ENCODE data around the gene CSTPP1.

Gene CSTPP1, protein sequence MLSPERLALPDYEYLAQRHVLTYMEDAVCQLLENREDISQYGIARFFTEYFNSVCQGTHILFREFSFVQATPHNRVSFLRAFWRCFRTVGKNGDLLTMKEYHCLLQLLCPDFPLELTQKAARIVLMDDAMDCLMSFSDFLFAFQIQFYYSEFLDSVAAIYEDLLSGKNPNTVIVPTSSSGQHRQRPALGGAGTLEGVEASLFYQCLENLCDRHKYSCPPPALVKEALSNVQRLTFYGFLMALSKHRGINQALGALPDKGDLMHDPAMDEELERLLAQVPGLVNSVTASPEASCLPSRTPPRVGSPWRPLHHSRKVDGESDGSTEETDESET

DNA sequence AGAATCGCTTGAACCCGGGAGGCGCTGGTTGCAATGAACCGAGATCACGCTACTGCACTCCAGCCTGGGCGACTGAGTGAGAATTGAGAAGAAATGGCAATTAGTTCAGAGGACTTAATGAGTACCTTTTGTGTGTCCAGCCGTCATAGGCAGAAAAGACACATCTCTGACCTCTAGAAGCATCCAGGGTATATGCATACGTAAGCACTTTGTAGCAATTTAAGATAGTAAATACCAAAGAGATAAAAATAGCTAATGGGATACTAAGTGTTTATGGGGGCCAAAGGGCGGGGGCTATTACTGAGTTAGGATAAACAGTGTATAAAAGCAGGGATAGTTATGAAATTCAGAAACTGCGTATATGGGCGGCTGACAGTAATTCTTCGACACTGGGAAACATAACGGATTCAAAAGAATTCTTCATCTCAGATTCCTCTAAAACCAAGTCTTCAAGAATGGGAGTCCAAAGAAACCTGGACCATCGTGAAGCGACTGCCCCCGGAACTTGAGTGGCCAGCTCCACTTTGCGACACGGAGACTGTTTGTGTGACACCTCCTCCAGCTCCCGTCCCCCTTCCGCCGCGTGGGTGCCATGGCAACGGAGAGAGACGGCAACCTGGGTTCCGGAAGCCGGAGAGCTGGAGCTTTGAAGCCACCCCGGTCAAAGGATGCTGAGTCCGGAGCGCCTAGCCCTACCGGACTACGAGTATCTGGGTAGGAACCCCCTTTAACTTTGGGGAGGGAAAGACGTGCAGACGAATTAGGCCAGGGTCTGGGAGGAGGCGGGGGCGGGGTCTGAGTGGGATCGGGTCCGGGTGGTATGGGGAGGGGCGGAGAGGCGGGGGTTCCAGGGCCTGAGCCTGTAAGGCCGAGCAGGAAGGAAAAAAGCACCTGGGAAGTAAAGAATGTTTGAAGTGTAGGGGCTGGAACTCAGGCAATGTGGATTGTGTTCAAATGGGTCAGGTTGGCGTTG lies at the start of gene CSTPP1:
Gene CSTPP1 (plus strand): TSS at position 624 of the 973 bp plus-strand sequence. CDS start 45 bp downstream, at position 669.
- peak; percentile 87 to 90 for DNase-seq (ENCODE audit: low read depth in 1 of 2, low spot score in 1 of 2)

DNA sequence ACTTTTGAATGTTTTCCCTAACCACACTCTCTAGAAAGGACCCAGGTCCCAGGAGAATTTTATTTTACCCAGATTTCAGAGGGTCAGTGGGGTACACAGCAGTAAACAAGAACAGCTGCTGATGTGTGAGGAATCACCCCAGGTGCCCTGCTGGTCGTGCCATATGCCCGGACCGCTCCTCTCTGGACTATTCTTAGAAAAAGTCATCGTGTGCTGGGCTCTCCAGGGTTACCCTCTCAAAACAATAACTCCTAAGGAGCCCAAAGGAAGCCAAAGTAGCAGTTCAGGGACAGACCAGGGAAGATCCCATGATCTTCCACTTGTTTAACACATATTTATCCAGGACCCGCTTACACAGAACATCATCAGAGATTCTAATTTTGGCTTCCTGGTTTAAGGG lies 47.9 kb upstream of the CSTPP1 start:
- no peak for DNase-seq (ENCODE audit: low read depth in 1 of 2, low spot score in 1 of 2)

DNA sequence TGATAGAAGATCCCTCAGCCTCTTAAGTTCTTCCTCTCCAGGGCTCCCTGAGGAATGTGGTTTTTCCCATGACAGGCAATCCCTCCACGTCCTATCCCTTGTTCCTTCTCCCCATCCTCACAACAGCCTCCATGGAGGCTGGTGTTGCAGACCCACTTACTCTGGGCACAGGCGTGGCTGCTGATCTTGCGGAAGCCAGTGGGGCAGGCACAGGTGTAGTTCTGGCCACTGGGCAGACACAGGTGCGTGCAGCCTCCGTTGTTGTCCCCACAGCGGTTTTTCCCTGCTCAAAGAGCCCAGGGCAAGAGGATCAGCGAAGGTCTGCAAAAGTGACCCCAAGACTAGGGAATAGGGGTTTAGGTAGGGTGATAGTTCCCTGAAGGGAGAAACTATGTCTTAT lies 47.3 kb upstream of the CSTPP1 start:
- no peak for DNase-seq (ENCODE audit: low read depth in 1 of 2, low spot score in 1 of 2)

DNA sequence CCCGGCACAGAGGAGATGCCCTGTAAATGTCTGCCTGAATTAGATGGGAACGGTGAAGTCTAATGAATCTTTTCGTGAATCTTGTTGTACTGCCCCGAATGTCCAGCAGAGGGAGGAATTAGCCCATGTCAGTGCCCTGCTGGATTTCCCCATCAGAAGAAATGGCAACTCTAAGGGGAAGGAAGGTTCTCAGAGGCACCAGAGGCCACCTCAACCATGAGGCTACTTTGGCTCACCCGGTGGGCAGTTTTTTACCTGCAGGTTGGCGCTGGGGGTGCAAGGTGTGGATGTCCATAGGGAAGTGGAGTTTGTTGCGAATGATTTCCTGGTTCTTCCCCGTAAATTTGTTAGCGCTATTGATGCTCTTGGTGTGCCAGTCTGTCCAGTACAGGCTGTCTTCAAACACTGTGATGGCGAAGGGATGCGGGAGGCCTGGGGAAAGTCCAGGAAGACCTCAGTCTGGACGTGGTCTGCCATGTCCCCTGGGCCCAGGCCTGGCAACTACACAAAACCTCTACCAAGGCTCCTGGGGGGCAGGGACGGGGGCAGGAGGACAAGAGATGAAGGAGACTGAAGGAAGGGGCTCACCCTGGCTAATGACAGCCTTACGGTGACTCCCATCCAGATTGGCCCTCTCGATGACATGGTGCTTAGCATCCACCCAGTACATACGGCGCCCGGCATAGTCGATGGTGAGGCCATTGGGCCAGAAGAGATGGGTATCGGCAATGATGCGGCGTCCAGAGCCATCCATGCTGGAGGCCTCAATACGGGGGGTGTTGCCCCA lies 46.7 kb upstream of the CSTPP1 start:
- peak; percentile 22 to 46 for DNase-seq (ENCODE audit: low read depth in 1 of 2, low spot score in 1 of 2)

DNA sequence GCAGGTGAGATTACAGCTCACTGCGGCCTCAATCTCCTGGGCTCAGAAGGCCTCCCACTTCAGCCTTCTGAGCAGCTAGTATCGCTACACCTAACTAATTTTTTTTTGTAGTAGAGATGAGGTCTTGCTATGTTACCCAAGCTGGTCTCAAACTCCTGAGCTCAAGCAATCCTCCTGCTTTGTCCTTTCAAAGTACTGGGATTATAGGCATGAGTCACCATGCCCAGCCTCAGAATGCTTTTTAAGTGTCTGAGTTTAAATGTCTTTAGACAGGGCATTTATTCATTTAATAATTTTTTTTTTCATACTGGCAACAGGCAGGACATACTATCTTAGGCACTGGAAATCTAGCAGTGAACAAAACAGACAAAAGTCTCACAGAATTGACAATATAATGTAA lies 45.9 kb upstream of the CSTPP1 start:
- no peak for DNase-seq (ENCODE audit: low read depth in 1 of 2, low spot score in 1 of 2)

DNA sequence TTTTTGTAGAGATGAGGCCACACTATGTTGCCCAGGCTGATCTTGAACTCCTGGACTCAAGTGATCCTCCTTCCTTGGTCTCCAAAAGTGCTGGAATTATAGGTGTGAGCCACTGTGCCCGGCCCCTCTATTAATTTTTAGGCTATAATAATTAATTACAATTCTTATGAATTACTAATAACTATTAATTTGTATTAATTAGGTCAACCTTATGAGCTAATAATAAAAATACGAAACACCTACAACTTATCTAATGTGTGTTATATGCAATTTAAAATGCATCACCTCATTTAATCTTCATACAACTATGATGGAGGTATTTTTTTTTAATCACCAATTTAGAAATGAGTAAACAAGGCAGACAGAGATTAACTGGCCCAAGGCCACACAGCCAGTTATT lies 44.5 kb upstream of the CSTPP1 start:
- DNase-seq (ENCODE audit: low read depth in 1 of 2, low spot score in 1 of 2): no peak

DNA sequence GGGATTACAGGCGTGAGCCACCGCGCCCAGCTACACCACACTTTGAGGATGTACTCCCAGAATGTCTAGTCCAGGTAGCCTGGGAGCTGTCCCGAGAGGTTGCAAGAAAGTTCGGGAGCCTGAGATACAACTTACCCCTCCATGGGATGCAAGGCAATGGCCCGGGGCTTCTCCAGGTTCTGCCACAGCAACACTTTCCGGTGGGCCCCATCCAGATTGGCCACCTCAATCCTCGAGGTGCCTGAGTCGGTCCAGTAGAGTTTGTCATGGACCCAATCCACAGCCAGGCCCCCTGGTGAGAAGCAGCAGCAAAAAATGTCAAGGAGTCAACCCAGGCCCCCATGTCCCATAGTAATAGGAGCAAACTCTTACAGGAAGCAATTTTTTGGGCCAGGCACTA lies 43.7 kb upstream of the CSTPP1 start:
- no peak for DNase-seq (ENCODE audit: low read depth in 1 of 2, low spot score in 1 of 2)

DNA sequence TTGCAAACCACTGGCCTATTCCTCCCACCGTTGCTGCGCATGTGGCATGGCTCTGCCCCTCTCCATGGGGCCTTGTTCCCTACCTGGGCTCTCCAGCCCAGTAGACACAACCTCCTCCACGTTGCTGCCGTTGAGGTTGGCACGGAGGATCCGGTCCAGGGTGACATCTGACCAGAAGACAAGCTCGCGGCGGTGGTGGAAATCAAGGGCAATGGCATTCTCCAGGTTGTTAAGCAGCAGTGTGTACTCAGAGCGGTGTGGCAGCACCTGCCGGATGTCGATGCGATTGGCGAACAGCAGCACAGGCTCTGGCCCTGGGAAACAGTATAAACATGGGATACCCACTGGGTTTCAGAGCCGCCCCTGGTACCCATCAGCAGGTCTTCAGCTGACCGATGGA lies 42.1 kb upstream of the CSTPP1 start:
- no peak for DNase-seq (ENCODE audit: low read depth in 1 of 2, low spot score in 1 of 2)

DNA sequence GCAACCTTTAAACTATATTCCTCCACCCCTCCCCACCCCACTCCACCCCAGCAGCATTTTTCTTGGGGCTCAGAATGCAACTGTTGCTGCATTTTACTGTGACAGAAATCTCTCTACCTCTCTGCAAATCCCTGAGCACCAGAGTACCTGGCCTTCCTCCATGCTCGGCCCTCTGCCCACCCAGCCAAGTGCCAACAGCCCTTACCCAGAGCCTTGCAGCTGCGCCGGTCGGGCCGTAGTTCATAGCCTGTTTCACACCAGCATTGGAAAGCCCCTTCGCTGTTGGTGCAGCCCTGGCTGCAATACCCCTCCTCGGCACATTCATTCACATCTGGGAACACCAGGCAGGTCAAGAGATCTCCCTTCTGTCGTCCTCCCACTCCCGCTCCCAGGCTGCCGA lies 41.6 kb upstream of the CSTPP1 start:
- no peak for DNase-seq (ENCODE audit: low read depth in 1 of 2, low spot score in 1 of 2)

DNA sequence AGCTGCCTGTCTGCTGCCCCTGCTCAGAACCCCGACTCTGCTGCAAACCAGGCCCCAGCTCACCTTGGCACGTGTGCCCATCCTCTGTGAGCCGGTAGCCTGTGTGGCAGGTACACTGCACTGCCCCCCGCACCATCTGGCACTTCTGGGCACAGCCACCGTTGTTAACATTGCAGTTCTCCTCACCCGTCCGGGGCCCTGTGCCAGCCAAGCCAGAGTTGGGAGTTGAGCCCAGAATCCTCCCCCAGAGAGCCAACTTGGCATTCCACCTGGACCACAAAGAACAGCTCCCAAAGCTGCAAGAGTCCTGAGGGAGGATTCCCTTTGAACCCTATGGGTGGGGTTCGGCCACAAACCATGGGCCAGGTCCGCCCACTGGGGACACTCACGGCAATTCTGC lies 40.7 kb upstream of the CSTPP1 start:
- no peak for DNase-seq (ENCODE audit: low read depth in 1 of 2, low spot score in 1 of 2)

DNA sequence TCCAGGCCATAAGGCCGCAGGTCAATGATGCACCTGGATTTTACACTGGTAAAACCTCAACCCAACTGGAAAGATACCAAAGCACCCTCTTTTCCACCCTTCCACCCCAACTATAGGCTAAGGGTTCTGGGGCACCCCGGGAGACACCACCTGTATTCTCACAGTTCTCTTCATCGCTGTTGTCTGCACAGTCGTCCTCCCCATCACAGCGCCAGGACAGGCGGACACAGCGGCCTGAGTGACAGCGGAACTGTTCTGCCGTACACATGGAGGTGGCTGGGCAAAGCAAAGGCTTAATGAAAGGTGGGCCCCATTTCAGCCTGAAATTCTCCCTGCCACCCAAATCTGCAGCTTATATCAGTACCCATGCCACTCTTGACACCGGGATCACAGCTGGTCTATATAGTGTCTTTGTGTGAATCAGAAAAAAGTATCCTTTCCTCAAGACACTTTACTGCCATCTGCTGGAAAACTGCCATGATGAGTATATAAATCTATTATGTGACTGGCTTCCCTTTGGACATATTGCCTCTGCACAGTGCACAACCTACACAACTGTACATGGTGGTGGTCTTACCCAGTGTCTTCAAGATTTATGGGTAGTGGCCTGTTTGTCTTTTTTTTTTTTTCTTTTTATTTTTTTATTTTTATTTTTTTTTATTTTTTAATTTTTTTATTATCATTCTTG lies 39.7 kb upstream of the CSTPP1 start:
- DNase-seq (ENCODE audit: low read depth in 1 of 2, low spot score in 1 of 2): no peak

DNA sequence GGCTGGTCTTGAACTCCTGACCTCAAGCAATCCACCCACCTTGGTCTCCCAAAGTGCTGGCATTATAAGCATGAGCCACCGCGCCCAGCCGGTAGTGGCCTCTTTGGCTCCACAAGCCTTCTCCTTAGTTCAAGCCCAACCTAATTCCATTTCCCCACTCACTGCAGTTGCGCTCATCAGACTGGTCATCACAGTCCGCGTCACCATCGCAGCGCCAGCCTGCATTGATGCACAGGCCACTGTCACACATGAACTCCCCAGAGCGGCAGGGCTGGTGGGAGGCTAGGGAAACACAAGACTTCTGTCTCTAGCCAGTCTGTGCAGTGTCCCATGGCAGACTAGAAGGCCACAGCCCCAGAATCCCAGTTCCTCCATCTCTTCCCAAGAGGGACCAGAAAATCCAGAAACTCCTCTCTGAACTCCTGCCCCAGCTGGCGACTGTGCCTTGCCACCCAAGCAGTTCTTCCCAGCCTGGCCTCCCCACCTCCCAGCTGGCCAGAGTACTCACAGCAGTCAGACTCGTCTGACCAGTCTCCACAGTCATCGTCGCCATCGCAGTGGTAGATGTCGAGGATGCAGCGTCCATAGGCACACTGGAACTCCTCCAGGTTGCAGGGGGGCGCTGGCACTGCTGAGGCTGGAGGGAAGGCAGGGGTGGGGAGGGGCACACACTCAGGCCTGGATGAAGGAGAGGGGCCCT lies 38.0 kb upstream of the CSTPP1 start:
- DNase-seq (ENCODE audit: low read depth in 1 of 2, low spot score in 1 of 2): no peak

DNA sequence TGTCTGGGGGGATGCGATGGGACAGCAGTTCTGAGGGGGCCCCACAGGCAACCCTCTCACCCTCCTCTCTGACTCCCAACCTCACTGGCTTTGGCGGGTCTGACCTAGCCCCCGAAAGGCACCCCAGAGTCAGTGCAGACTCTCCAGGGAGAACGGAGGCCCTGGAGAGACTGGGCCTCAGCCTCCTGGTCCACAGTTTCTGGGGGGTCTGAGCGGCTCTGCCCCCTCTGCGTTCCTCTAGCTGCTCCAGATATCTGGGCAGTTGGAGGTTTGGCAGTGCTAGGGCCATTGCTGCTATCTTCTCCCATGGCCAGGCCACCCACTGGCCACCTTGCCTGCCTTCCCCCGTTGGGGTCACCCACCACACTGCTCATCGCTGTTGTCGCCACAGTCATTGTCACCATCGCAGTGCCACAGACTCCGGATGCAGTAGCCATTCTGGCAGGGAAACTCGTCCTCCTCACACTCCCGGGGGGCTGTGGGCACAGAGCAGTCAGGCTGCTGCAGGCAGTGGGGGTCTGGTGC lies 37.0 kb upstream of the CSTPP1 start:
- DNase-seq (ENCODE audit: low read depth in 1 of 2, low spot score in 1 of 2): no peak

DNA sequence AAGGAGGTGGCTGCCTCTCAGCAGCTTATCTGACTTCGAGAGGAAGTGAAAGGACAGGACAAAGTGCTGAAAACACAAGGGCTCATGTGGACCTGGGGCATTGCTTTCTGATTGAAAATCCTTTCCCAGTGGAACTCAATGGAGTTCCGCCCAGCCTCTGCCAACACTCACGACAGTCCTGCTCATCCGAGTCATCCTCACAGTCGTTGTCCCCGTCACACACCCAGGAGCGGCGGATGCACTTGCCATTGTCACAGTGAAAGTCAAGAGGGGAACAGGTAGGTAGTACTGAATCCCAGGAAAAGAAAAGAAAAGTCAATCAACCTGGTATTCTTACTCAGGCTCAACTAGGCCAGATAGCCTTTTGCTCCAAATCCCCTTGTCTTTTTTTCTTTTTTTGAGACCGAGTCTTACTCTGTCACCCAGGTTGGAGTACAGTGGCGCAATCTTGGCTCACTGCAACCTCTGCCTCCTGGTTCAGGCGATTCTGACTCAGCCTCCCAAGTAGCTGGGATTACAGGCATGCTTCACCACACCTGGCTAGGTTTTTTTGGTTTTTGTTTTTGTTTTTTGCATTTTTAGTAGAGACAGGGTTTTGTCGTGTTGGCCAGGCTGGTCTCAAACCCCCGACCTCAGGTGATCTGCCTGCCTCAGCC lies 36.3 kb upstream of the CSTPP1 start:
- no peak for DNase-seq (ENCODE audit: low read depth in 1 of 2, low spot score in 1 of 2)

DNA sequence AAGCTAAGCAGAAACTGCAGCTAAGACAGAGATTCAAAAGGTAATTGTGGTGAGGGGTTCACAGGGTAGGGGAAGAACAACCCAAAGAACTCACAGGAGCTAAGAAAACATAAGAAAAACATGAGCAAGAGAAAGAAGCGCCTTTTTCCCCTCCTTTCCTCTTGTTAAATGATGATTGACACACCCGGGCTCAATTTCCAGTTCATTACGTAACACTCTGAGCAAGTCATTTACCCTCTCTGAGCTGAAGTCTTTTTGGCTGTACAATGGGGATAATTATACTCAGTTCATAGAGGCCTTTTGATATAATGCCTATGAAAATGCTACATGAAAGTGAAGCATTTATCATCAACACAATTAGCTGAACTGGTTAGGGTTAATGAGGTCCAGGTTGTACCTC lies 35.4 kb upstream of the CSTPP1 start:
- DNase-seq (ENCODE audit: low read depth in 1 of 2, low spot score in 1 of 2): no peak

DNA sequence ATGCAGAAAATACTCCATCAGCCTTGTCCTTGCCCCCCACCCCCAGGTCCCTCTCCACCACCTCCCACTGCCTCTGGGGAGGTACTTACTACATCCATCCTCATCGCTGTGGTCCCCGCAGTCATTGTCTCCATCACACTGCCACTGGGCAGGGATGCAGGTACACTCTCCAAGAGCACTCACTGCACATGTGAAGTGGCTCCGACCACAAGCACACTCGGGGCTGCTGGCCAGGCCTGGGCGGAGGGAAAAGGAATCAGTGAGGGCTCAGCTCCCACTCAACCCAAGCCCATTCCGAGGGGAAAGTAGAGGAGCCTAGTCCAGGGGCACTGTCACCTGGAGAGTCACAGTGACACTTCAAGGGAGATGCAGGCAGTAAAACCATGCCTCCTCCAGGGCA lies 33.9 kb upstream of the CSTPP1 start:
- no peak for DNase-seq (ENCODE audit: low read depth in 1 of 2, low spot score in 1 of 2)

DNA sequence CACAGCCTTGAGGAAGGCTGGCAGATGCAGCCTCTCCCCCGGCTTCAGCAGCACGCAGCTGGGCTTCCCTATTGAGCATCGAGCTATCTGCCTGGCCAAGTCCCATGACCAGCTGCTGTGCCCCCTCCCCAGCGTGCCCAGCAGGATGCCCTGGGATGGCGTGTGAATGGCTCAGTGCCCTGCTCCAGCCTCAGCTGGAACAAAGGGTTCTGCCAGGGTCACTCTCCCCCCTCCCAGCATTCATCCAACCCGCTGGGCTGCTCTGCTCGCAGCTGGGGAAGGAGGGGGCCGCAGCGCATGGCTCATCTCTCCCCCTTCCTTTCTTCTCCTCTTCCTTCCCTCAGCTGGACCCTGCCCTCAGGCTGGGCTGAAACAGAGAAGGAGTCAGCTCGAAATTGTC lies 32.7 kb upstream of the CSTPP1 start:
- DNase-seq (ENCODE audit: low read depth in 1 of 2, low spot score in 1 of 2): no peak

DNA sequence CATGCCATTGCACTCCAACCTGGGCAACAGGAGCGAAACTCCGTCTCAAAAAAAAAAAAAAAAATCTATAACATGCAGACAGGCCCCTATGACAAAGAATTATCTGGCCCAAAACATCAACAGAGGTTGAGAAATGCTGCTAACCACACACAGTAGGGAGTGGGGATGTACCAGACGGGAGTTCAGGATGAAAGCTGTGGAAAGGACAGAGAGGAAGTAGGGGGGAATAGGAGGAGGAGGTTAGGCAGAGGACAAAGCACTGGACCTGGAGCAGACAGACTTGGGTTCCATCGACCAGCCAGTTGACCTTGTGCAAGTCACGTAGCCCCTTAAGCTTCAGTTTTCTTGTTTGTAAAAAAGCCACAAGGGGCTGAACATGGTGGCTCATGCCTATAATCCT lies 30.8 kb upstream of the CSTPP1 start:
- DNase-seq (ENCODE audit: low read depth in 1 of 2, low spot score in 1 of 2): no peak

DNA sequence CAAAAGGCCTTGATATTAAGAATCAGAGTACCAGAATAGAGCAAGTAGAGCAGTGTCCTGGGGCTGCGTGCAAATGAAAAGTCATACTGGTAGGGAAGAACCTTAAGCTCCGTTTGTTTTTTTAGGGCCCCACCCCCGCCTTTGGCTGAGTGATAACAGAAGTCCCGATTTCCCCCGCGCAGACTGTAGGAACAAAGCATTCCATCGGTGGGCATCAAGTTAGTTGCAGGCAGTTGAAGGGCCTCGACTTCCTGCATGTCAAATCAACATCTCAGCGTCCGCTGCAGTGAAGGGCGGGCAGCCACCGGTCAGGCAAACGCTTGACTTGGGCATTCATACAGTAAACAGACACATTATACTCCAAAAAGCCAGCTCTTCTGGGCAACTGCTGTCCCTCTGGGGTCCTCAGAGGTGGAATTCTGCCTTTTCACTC lies 29.9 kb upstream of the CSTPP1 start:
- no peak for DNase-seq (ENCODE audit: low read depth in 1 of 2, low spot score in 1 of 2)

DNA sequence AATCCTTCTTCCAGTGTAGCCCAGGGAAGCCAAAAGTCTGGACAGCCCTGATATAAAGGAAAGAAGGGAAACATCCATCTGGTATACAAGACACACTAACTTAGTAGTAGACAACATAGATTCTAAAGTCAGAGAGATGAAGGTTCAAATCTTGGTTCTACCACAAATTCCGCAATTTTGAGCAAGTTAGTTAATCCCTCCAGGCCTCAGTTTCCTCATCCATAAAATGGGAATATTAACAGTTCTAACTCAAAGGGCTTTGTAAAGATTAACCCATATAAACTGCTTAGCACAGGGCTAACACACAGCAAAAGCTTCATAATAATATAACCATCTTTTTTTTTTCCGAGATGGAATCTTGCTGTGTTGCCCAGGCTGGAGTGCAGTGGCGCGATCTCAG lies 29.0 kb upstream of the CSTPP1 start:
- no peak for DNase-seq (ENCODE audit: low read depth in 1 of 2, low spot score in 1 of 2)
